Bronchial epithelial cell (primary cell): ENCODE results near the gene NTF3. TPM values are rescaled to one million over a fixed set of nuclear protein-coding genes. Genes with fewer than 3 reads are reported as not detected.

ENCODE experiments used
- DNase-seq: peaks from one replicate; pipeline ENCODE4 v3.0.0-alpha.2; 2010; ENCODE audit warnings: low read depth
- FAIRE-seq: peaks from 2 replicates; lab custom pipeline; 2011; peaks lifted over from hg19 to GRCh38; lab: Jason Lieb, UNC
- H3K27me3 ChIP-seq: 2 replicates; pipeline ENCODE4 v1.5.1; 2011; ENCODE audit warnings: low read length; ENCODE audit not compliant: control insufficient read depth, insufficient read depth
- H3K36me3 ChIP-seq: 2 replicates; pipeline ENCODE4 v1.5.1; 2011; ENCODE audit warnings: low read length; ENCODE audit not compliant: control insufficient read depth, insufficient read depth
- H3K4me3 ChIP-seq: 2 replicates; pipeline ENCODE4 v1.5.1; 2011; ENCODE audit warnings: mild to moderate bottlenecking, low read depth, low read length, control low read depth
- CTCF ChIP-seq: IDR thresholded peaks from 2 replicates; pipeline ENCODE4 v1.5.1; 2011; ENCODE audit warnings: mild to moderate bottlenecking, moderate library complexity, low read length, control low read depth, inconsistent platforms; ENCODE audit not compliant: insufficient read depth, severe bottlenecking
- total RNA-seq: library from RNA; depleted of rRNA; stranded (reverse); fragments of >200 nt; gene quantifications from 2 replicates; pipeline ENCODE4 v1.2.1, GENCODE V29; 2014

NTF3 gene
- total RNA-seq, 1 donor from 2014 or later: not detected

DNA sequence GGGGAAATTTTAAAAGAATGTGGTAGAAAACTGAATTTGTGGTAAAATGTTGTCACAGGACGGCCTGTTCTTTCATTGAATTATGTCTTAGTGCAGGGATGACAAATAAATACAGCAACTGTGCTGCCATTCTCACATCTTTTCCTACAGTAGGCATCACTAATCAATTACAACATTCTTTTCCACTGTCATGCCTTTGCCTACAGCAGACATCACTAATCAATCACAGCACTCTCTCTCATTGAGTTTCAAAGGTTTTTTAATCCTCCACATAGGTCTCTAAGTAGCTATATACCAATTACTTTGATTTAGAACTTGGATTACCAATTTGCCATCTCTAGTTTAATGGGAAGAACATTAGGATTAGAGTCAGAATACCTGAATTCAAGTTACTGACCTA lies 30.1 kb downstream of the NTF3 start:
- DNase-seq: no peak
- no peak for FAIRE-seq
- no peaks in the 10 kb centered on the region for H3K36me3 ChIP-seq
- H3K4me3 ChIP-seq: no peak overlapping the region
- no peaks in the 10 kb centered on the region for H3K27me3 ChIP-seq
- no peak for TF ChIP-seq CTCF

GRCh38 chr12:5464096-5464495 lies 32.2 kb downstream of the NTF3 start:
- no peak for FAIRE-seq
- H3K27me3 ChIP-seq: no peaks in the 10 kb centered on the region

DNA sequence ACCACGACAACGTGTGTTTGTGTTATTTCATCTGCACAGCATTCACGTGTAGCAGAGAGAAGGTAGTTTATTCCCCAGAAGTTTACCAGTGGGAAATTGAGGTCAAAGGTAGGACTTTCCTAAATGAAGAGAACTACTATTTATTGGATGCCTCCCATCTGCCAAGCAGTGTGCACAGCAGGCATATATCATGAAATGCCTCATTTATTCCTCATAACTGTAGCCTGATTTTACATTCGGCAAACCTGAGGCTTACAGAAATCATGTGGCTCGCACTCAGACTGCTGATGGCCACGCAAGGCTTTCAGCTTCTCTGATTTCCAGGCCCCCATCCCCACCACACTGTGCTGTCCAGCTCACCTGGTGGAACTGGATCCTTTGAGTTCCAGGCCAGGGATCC lies 33.5 kb downstream of the NTF3 start:
- Histone ChIP-seq H3K27me3 (no peaks in the 10 kb centered on the region), H3K4me3 (no peak overlapping the region), H3K36me3 (no peaks in the 10 kb centered on the region)
- TF ChIP-seq CTCF: no peak
- FAIRE-seq: no peak
- DNase-seq: no peak

More at GRCh38 chr12:5464096-5464495, 32.2 kb downstream of the NTF3 start:
- no peak for DNase-seq
- TF ChIP-seq CTCF: no peak
- Histone ChIP-seq H3K36me3 (no peaks in the 10 kb centered on the region), H3K4me3 (no peak overlapping the region)

DNA sequence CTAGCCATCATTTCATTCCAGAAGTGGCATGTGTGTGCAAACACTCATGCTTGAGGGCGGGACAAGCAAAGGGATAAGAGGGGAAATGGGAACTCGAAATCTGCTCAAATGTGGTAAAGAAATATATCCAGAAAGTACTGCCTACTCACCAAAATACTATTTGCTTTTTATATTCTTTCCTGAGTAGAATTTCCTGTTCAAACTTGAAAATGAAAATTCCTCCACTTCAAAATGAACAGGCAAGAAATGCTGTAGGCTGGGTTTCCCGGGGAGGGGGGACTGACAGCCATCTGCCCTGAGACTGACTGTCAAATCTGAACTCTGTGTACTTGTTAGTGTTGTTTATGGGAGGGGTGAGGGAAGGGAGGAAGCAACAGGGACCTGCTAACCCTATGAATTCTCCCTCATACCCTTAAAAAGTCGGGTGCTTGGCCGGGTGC lies 34.6 kb downstream of the NTF3 start:
- Histone ChIP-seq H3K4me3 (no peak overlapping the region), H3K27me3 (no peaks in the 10 kb centered on the region), H3K36me3 (no peaks in the 10 kb centered on the region)
- FAIRE-seq (no peak), DNase-seq (peak; percentile 58)
- TF ChIP-seq CTCF: no peak

GRCh38 chr12:5467931-5468330 lies 36.0 kb downstream of the NTF3 start:
- TF ChIP-seq CTCF: no peak
- H3K36me3 ChIP-seq: no peaks in the 10 kb centered on the region
- no peaks in the 10 kb centered on the region for H3K27me3 ChIP-seq
- DNase-seq (peak; percentile 21), FAIRE-seq (no peak)
- H3K4me3 ChIP-seq: no peak overlapping the region

DNA sequence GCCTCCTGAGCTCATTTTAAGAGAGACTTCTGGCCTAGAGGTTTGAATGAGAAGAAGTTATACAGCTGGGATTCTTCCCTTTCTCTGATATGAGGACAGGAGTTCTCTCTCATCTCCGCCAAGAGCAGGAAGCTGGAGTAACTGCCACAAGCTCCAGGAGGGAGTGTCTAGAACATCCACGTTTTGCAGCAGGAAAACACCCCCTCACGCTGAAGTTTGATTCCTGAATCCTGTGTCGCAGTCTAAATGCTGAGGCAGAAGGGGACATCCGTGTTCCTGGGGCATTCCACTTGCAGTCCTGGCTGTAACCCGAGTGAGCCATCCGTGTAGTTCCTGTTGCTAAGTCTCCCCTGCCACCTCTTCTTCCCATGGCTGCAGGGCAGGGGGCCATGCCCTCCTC lies 38.3 kb downstream of the NTF3 start:
- no peak overlapping the region for H3K4me3 ChIP-seq
- TF ChIP-seq CTCF: no peak
- H3K36me3 ChIP-seq: no peaks in the 10 kb centered on the region
- no peaks in the 10 kb centered on the region for H3K27me3 ChIP-seq
- FAIRE-seq (no peak), DNase-seq (no peak)
